Measurements from ENCODE around the gene SLC5A4.

Gene SLC5A4

DNA sequence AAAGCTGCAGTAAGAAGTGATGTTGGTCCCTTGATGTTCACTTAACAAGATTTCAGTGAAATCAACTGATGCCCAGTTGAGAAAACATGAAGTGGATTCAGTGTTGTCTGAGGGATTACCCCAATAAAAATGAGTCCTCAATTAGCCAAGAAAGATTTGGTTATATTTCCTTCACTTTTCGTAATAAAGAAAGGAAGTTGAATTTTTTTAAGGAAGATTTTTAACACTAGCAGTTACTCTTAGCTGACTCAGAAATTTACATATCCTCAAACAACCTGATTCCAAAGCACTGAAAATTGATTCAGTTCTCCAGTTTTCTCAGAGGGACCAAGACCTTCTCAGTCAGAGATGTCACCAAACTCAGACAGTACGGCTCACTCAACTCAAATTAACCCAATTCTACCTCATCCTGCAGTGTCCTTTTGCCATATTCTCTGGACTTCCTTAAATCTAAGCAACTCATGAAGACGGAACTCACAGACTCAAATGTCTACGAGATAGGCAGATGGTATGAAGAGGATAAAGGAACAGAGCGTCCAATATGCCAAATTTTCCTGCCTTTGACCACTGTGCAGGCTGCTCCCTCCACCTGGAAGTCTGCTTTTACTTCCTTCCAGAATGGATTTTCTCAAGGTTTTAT lies 22.8 kb downstream of the SLC5A4 start:
- DNase-seq (ENCODE audit: low read depth) = no peak

DNA sequence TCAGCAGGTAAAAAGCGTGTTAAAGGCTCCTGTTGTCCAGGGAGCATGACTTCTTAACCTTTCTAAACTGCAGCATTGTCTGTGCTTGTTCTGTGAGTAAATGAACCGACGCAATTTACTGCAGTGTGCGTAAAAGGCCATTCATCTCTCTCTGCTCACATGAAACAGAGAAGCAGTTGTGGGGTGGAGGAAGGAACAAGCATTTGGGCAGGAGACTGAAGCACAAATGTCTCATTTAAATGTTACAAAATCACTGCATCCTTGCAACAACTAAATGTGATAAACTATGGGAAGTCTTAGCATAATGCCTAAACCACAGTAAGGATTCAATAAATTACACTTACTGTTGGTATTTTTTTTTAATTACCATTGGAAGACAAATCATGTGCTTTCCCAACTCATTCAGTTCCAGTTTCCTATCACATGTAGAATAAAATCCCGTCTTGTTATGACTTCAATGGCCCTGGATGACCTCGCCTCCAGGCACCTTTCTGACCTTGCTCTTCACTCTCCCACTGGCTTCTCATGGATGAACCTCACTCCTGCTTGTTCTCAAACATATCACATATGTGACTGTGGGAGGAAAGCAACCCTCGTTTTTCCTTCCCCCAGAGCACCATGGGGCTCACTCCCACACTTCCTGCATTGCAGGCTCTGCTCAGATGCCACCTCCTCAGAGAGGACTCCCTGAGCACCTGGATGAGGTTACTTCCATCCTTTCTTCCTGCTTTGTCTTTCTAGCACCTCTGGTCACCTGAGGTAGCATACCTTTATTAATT lies 28.6 kb downstream of the SLC5A4 start:
- no peak for DNase-seq (ENCODE audit: low read depth)

- DNase-seq (ENCODE audit: low read depth) = no peak
Measured at GRCh38 chr22:32222991-32223390, 32.2 kb downstream of the SLC5A4 start.

GRCh38 chr22:32219026-32219425 lies 36.1 kb downstream of the SLC5A4 start:
- no peak for DNase-seq (ENCODE audit: low read depth)

GRCh38 chr22:32218470-32218869 lies 36.7 kb downstream of the SLC5A4 start:
- DNase-seq (ENCODE audit: low read depth) = no peak

DNA sequence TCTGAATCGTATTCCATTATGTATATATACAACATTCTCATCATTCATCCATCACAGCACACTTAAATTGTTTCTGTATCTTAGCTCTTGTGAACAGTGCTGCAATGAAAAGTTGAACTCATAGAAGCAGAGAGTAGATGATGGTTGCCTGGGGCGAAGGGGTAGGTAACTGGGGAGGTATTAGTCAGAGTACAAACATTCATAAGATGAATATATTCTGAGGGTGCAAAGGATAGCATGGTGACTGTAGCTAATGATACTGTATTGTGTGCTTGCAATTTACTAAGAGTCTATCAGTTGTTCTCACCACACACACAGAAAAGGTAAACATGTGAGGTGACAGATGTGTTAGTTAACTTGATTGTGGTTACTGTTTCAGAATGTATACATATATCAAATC lies 37.7 kb downstream of the SLC5A4 start:
- DNase-seq (ENCODE audit: low read depth) = no peak

GRCh38 chr22:32216911-32217310 lies 38.2 kb downstream of the SLC5A4 start:
- DNase-seq (ENCODE audit: low read depth) = no peak

GRCh38 chr22:32211011-32211410 lies 44.1 kb downstream of the SLC5A4 start:
- no peak for DNase-seq (ENCODE audit: low read depth)

GRCh38 chr22:32208681-32209080 lies 46.5 kb downstream of the SLC5A4 start:
- DNase-seq (ENCODE audit: low read depth) = no peak

DNA sequence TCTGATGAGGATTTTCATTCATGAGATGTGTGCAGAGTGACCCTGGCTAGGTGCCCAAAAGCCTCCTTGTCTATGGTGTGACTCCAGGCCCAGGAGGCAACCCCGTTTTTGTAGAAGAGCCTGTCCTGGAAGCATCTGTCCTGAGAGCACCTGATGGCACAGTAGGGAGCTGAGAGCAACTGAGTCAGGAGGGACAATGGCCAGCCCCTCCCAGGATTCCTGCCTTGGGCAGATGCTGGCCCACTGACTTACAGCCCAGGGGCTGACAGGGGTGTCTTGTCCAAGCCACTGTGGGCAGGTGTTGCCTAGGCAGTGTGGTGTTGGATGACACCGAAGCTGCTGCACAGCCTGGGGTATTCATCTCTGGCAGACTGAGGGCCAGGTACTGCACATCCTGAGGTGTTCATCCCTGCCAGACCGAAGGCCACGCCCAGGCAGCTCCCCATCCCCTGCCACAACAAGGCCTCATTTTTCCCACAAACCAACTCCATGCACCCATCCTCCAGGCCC lies 47.1 kb downstream of the SLC5A4 start:
- no peak for DNase-seq (ENCODE audit: low read depth)

GRCh38 chr22:32206774-32207758 lies 48.1 kb downstream of the SLC5A4 start:
- no peak for DNase-seq (ENCODE audit: low read depth)

- no peak for DNase-seq (ENCODE audit: low read depth)
Measured at GRCh38 chr22:32205974-32206773, 49.0 kb downstream of the SLC5A4 start.

GRCh38 chr22:32204856-32205722 lies 50.1 kb downstream of the SLC5A4 start, which contains the start of gene RFPL2:
Gene RFPL2, minus strand, starts transcription at chr22:32205073. Its CDS starts 2,622 bp downstream, at chr22:32202451.
- DNase-seq (ENCODE audit: low read depth) = no peak

GRCh38 chr22:32204040-32204855 lies 50.9 kb downstream of the SLC5A4 start:
- DNase-seq (ENCODE audit: low read depth) = no peak

DNA sequence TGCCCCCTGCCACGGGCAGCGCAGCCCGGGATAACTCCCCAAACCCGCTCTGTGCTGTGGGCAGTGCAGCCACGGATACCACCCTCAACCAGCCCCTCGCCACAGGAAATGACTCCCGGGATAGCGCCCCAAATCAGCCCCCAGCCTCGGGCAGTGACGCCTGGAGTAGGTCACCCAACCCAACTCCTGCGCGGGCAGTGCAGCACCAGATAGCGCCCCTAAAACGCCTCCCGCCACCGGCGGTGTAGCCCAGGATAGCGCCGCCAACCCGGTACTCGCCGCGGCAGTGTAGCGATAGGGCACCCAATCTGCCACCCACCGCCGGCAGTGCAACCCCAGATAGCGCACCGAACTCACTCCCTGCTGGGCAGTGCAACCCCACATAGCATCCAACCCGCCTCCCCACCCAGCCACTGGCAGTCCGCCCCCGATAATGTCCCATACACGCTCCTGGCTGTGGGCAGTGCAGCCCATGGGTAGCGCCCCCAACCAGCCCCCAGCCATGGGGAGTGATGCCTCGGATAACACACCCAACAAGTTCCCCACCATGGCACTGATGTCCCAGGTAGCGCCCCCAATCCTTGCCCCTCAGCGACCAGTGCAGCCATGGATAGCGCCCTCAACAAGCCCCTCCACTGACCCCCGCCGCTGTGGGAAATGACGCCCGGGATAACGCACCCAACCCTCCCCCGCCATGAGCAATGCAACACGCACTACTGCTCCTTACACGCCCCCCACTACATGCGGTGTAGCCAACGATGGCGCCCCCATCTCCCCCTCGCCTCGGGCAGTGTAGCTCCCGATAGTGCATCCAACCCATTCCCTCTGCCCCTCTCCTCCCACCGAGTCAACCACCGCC lies 51.7 kb downstream of the SLC5A4 start:
- DNase-seq (ENCODE audit: low read depth) = no peak

DNA sequence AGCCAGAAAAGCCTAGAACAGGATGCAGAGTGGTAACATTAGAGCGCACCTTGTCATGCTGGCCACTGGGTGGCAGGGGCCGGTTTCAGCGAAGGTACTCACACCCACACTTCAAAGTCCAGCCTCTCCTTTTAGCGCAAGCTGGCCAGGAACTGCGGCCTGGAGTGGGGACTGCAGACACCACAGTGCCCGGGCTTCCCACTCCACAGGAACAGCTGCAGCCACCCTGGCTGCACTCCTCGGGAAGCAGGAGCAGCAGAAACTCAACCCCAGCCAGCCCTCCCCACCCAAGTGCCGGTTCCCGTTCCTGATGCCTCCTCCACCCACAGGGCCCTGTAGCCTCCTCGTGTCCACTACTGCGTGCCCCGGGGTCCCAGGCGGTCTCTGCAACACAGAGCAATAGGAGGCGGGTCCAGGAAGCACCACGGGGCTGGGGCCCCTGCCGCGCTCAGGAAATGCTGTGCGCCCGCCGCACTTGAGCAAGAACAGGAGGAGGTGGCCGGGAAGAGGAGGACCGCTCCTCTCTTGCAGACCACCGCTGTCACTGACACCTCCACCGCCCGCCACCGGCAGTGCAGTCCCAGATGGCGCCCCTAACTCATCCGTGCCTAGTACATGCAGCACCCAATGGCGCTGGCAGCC lies 52.5 kb downstream of the SLC5A4 start:
- no peak for DNase-seq (ENCODE audit: low read depth)

- no peak for DNase-seq (ENCODE audit: low read depth)
Measured at GRCh38 chr22:32202161-32202538, 53.0 kb downstream of the SLC5A4 start.

- no peak for DNase-seq (ENCODE audit: low read depth)
Measured at GRCh38 chr22:32200752-32201151, 54.4 kb downstream of the SLC5A4 start.

All from stimulated activated CD8-positive, alpha-beta memory T cell treated with anti-CD3 and anti-CD28 coated beads, Interleukin-7, amount 100 ng/mL, for 24 hours (primary cell).